ENCODE data around the gene CLCA2.

CLCA2 gene

GRCh38 chr1:86387916-86388627 lies 35.9 kb upstream of the CLCA2 start:
- H3K4me3 ChIP-seq (ENCODE audit: low read length) = no peak overlapping the region
- no peak for DNase-seq (ENCODE audit: low read depth)
- no peak for TF ChIP-seq CTCF (IDR thresholded peaks at IDR 0.05; ENCODE audit: insufficient read depth, low read depth, low read length, missing control alignments)

GRCh38 chr1:86388777-86389176 lies 35.2 kb upstream of the CLCA2 start:
- DNase-seq (ENCODE audit: low read depth) = no peak
- TF ChIP-seq CTCF (IDR thresholded peaks at IDR 0.05; ENCODE audit: insufficient read depth, low read depth, low read length, missing control alignments) = no peak
- no peak overlapping the region for H3K4me3 ChIP-seq (ENCODE audit: low read length)

GRCh38 chr1:86389307-86389706 lies 34.7 kb upstream of the CLCA2 start:
- no peak overlapping the region for H3K4me3 ChIP-seq (ENCODE audit: low read length)
- TF ChIP-seq CTCF (IDR thresholded peaks at IDR 0.05; ENCODE audit: insufficient read depth, low read depth, low read length, missing control alignments) = no peak
- no peak for DNase-seq (ENCODE audit: low read depth)

- no peak overlapping the region for H3K4me3 ChIP-seq (ENCODE audit: low read length)
- no peak for TF ChIP-seq CTCF (IDR thresholded peaks at IDR 0.05; ENCODE audit: insufficient read depth, low read depth, low read length, missing control alignments)
- peak; percentile 14 for DNase-seq (ENCODE audit: low read depth)
Measured at GRCh38 chr1:86394416-86394815, 29.6 kb upstream of the CLCA2 start.

- peak; percentile 92 for DNase-seq (ENCODE audit: low read depth)
- TF ChIP-seq CTCF (IDR thresholded peaks at IDR 0.05; ENCODE audit: insufficient read depth, low read depth, low read length, missing control alignments) = no peak
- peak within 1 kb of the TSS; percentile 90 for H3K4me3 ChIP-seq (ENCODE audit: low read length)
Measured at GRCh38 chr1:86395751-86396497, 28.0 kb upstream of the CLCA2 start, which contains the start of gene ODF2L. Gene ODF2L (minus strand): TSS chr1:86396323. CDS start chr1:86387027, 9,296 bp downstream.

- DNase-seq (ENCODE audit: low read depth) = no peak
- H3K4me3 ChIP-seq (ENCODE audit: low read length) = peak overlapping the region; percentile 90
Measured at GRCh38 chr1:86396498-86396890, 27.5 kb upstream of the CLCA2 start.

More at GRCh38 chr1:86396498-86396890, 27.5 kb upstream of the CLCA2 start:
- no peak for TF ChIP-seq CTCF (IDR thresholded peaks at IDR 0.05; ENCODE audit: insufficient read depth, low read depth, low read length, missing control alignments)
